GM19023 (cell line): ENCODE results near the gene MIB2.
"Not testable (repeated sequence)": the region's sequence is repeated elsewhere in the genome, so short reads cannot be mapped to it uniquely, and the experiment has no call there.

Source experiments
- ATAC-seq: cut with Tn5 transposase; IDR thresholded peaks from one replicate; pipeline ENCODE4 v1.9.1; 2021; ENCODE audit warnings: mild to moderate bottlenecking, moderate library complexity; ENCODE audit not compliant: unreplicated experiment

MIB2 gene

DNA sequence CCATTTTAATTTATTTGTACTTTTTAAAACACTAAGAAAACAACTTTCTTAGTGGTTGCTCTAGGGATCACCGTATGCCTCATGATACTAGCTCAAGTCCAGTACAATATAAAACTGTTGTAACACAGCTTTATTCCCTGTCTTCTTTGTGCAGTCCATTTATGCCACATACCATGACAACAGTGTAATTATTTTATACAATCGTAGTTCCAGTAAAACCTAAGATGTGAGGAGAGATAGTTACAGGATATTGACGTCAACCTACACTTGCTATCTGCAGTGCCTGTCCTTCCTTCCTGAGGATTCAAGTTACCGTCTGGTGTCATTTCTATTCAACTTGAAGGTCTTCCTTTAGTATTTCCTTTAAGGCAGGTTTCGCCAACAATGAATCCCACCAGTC is 31.0 kb downstream of the MIB2 start:
- not testable (repeated sequence) for ATAC-seq

GRCh38 chr1:1647567-1648241 is 32.4 kb downstream of the MIB2 start:
- ATAC-seq: not testable (repeated sequence)

DNA sequence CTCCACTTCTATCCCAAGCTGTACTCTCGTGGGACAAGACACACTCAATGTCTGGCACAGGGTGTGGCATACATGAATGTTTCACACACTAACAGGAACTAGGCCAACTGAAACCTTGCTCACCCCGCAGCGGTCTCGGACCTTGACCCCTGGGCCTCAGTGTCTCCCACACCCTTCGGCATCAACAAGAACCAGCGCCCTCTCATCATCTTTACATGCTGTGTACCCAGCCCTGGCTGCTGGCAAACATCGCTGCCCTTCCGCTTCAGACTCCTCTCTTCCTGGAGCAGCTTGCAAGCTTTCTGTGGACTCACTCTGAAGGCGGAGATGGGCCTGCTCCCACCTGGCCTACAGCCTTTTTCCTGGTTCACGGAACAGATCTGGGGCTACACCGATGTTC is 33.0 kb downstream of the MIB2 start:
- ATAC-seq: not testable (repeated sequence)

- ATAC-seq: peak; percentile 90
Measured at GRCh38 chr1:1658583-1659549, 43.6 kb downstream of the MIB2 start, which contains the start of gene CDK11B. TSS of gene CDK11B (minus strand) at chr1:1659004. CDS start at chr1:1657485, 1,519 bp downstream.

- ATAC-seq: not testable (repeated sequence)
Measured at GRCh38 chr1:1662392-1662791, 47.1 kb downstream of the MIB2 start.

- not testable (repeated sequence) for ATAC-seq
Measured at GRCh38 chr1:1662830-1663560, 47.7 kb downstream of the MIB2 start.

DNA sequence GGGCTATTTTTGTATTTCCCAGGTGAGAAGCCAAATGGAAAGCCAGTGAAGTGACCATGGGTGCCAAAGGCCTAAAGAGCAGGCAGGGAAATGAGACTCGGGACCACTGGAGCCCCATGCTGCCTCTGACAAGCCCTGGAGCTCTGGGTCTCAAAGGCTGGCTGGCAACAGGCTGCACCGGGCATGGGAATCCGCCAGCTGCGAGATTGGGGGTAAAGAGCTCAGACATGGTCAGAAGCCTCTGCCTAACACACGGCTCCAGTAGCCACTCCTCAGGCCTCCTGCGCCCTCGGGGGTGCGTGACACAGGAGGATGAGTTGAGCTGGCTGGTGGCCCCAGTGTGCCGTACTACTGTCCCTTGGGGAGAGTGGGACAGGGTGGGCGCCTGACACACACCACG is 49.0 kb downstream of the MIB2 start:
- ATAC-seq: not testable (repeated sequence)

DNA sequence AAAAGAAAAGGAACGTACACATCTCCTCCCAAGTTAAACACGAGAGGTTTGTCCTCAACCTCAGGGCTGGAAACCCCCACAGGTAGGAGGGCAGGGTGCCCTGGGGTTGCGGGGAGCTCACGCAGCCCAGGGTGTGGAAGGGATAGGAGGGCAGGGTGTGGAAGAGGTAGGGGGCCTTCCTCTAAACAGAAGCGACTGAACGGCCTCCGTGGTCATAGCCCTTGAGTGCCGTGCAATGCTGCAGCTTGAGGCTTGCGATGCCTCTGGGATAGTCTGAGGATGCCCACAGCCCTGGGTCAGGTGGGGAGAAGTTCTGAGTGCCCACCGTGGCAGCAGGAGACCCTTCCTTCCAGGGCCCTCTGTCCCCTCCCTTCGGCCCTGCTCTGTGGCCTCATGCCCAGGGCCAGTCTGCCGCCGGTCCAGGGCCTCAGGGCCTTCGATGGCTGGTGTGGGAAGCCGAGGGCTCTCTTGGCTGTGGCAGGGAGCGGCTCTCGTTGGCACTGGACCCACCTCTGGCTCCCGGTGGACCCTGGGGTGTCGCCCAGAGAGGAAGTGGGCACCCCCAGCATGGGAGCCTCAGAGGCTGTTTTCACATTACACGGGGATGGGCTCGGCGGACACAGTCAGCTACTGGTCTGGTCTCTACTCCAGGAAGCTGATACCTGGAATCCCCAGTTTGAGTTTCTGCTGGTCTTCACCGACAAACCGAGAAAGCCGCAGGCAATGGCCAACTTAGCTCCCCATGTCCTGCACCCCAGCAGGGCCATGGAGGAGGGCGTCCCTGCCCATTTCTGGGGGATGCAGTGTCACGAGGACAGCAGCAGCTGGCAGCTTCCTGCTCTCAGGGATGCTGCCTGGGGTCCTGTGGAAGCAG is 49.9 kb downstream of the MIB2 start:
- no peak for ATAC-seq

DNA sequence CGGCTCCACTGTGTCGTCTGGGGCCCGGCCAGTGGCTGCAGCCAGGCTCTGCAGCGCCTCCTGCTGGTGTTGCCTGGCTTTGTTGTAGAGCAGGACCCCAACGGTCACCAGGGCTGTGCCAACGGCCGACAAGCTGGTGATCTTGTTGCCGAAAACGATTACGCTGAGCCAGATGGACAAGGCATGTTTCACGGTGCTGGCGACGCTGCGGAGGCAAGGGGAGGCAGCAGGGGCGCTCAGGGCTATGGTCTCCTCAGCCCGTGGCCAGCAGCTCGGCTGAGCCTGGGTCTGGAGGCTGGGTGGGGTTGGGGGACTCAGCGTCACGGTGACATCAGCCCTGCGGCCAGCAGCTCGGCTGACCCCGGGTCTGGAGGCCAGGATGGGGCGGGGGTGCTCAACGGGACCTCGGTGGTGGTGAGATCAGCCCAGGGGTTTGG is 50.5 kb downstream of the MIB2 start:
- ATAC-seq: no peak

DNA sequence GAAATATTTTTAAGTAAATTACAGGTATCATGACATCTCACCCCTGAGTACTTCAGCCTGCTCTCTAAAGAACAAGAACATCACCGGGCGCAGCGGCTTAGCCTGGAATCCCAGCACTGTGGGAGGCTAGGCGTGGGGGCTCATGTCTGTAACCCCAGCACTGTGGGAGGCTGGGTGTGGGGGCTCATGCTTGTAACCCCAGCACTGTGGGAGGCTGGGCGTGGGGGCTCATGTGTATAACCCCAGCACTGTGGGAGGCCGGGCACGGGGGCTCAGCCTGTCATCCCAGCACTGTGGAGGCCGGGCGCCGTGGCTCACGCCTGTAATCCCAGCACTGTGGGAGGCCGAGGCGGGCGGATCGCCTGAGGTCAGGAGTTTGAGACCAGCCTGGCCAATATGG is 51.2 kb downstream of the MIB2 start:
- ATAC-seq: no peak

GRCh38 chr1:1669468-1670440 is 54.5 kb downstream of the MIB2 start:
- no peak for ATAC-seq

DNA sequence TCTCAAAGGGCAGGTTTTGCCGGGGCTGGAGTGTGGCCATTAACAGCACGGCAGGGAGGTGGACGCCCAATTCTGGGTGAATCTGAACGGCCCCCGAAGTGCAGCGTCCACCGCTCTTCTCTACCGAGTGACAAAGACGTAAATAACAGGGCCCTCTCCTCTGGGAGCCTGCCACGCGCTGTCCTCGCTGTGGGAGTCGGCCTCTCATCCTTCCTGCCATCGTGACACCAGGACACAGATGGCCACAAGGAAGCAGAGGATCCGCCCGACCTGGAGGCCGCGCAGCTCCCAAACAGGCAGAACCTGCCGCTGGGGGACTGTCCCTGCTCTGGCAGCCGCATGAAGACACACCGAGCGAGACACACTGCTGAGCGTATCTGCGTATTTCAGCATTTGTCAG is 55.6 kb downstream of the MIB2 start:
- no peak for ATAC-seq

- ATAC-seq: no peak
Measured at GRCh38 chr1:1671365-1672119, 56.2 kb downstream of the MIB2 start.

DNA sequence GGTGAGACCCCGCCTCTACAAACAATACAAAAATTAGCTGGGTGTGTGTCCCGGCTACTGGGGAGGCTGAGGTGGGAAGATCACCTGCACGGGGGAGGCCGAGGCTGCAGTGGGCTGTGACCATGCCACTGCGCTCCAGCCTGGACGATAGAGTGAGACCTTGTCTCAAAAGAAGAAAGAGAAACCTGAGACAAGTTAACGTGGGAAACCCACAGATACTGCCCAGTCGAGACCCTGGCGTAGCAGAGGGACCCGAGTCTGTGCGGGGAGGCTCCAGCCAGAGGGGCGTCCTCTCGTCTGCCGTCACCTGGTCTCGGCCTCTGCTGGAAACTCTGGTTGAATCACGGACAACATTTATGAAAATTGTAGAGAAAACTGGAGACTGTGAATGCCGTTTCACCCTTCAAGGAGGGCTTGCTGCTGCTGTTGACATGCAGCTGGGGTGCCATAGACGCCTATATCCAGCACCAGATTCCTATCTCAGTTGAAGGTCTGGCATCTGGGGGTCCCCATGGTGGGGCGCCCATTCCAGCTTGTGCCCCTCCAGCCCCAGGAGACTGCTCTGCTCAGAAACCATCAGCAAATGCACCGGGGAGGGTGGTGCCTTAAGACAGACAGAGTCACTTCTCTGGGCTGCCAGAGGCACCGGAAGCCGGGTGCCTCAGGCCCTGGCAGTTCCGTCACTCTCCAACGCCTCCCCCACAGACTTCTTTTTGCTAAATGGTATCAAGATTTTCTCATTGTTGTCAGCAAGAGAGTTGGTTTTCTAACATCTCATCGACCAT is 57.1 kb downstream of the MIB2 start:
- ATAC-seq: no peak

- not testable (repeated sequence) for ATAC-seq
Measured at GRCh38 chr1:1674806-1675205, 59.5 kb downstream of the MIB2 start.

DNA sequence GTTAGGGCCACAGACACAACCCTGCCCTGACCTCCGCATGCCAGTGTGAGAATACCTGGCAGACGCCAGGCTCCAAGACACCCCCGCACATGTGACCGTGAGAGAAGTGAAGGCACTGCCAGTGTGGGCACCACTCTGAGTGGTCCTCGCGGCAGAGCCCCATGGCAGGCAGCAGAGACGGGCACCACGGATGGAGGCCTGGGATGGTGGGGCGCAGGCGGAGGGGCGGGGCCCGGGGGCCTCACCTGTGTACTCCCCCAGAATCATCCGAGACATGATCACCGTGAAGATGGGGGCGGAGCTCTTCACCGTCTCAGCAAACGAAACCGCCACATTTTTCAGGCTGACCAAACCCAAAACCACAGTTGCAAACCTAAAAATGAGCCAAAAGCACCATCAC is 59.9 kb downstream of the MIB2 start:
- not testable (repeated sequence) for ATAC-seq

DNA sequence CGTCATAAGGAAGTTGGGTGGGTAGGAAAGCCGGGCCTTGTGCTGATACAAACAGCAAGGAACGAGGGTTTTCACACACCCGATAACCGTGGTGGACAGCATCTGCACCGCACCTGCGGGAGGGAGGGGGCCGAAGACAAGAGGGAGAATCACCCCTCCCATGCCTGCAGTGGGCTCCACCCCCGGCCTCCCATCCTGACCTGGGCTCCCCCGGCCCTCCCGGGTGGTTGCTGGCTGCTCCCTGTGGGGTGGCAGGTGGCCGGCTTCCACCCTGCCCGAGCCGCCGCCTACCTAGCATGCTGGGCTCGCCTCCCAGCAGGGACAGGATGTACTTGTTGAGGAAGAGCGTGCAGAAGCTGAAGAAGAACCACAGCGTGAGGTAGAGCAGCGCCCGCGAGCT is 60.8 kb downstream of the MIB2 start:
- not testable (repeated sequence) for ATAC-seq
